ENCODE data around the gene ANKRD13B. TPM values are rescaled to one million over a fixed set of nuclear protein-coding genes. Genes with fewer than 3 reads are reported as not detected.

Gene ANKRD13B
- total RNA-seq, 1 donor from 2014 or later, result 7.9 TPM

DNA sequence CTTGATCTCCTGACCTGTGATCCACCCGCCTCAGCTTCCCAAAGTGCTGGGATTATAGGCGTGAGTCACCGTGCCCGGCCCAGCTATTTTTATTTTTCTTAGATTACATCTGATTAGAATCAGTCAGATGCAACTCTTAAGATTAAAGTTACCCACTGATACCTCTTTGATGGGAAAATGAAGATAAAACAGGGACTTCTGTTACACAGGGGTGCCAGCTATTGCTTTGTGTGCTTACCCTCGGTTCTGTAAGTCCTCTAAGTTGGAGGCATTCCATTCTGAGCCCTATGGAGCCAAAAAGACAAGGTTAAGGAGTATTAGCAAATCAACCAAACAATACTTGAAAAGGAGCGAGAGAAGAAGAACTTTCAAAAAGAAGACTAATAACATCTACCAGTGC, 62.4 kb downstream of the ANKRD13B start:
- no peak overlapping the region for H3K4me3 ChIP-seq
- H3K27me3 ChIP-seq, result no peaks in the 10 kb centered on the region
- H3K9me3 ChIP-seq, result no peaks in the 10 kb centered on the region
- peaks cover 0 to 7% of the 10 kb centered on the region in 2 donors for H3K36me3 ChIP-seq
- no peak overlapping the region for H3K27ac ChIP-seq
- H3K4me1 ChIP-seq, result no peaks in the 10 kb centered on the region
- intact Hi-C loops (cut with DNase I), result no loop called here
- DNase-seq (ENCODE audit: extremely low spot score in 2 of 2), result no peak
- TF ChIP-seq POLR2AphosphoS5 (IDR thresholded peaks at IDR 0.05; ENCODE audit: insufficient read depth in 1 of 2, low read depth in 1 of 2) (no peak), POLR2A (IDR thresholded peaks at IDR 0.05) (no peak), CTCF (IDR thresholded peaks at IDR 0.05) (no peak)

DNA sequence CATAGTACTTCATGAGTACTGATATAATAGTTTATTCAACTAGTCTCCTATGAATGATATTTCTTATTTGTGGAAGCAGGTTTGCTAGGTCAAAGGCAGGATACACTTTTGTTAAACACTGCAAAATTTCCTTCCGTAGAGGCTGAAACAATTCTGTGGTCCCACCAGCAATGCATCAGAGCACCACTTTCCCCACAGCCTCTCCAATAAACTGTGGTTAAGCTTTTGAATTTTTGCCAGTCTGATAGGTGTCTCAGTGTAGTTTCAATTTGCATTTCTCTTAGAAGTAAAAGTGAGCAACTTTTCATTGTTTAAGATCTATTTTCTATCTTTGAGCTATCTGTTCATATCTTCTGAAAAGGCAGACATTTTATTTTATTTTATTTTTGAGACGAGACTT, 66.2 kb downstream of the ANKRD13B start:
- Histone ChIP-seq H3K36me3 (peaks cover 0 to 19% of the 10 kb centered on the region in 2 donors), H3K4me1 (no peaks in the 10 kb centered on the region), H3K4me3 (no peak overlapping the region), H3K9me3 (no peaks in the 10 kb centered on the region), H3K27me3 (no peaks in the 10 kb centered on the region), H3K27ac (no peak overlapping the region)
- no peak for TF ChIP-seq POLR2AphosphoS5 (IDR thresholded peaks at IDR 0.05; ENCODE audit: insufficient read depth in 1 of 2, low read depth in 1 of 2)
- TF ChIP-seq POLR2A (IDR thresholded peaks at IDR 0.05), result no peak
- TF ChIP-seq CTCF (IDR thresholded peaks at IDR 0.05), result no peak
- no peak for DNase-seq (ENCODE audit: extremely low spot score in 2 of 2)
- intact Hi-C loops (cut with DNase I), result no loop called here

DNA sequence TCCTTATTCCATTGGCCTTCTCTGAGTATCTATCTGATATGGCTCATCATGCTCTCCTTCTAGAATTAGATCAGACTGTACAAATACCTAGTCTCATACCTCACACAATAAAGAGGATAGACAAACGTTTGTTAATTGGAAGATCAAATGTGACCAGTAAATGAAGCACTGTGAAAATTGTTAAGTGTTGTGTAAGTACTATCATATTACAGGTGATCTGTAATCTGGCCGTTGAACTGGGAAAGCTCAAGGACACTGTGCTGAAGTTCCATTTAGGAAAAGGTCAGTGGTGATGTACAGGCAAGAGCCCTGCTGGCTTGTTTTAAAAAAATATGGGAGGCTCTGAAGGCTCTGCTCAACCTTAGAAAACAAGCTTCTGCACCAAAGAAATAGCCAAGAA, 68.3 kb downstream of the ANKRD13B start:
- Histone ChIP-seq H3K4me3 (no peak overlapping the region), H3K27ac (no peak overlapping the region), H3K4me1 (no peaks in the 10 kb centered on the region), H3K9me3 (no peaks in the 10 kb centered on the region), H3K27me3 (no peaks in the 10 kb centered on the region), H3K36me3 (peaks cover 0 to 22% of the 10 kb centered on the region in 2 donors)
- DNase-seq (ENCODE audit: extremely low spot score in 2 of 2), result no peak
- intact Hi-C loops (cut with DNase I), result no loop called here
- TF ChIP-seq POLR2A (IDR thresholded peaks at IDR 0.05), result no peak
- TF ChIP-seq CTCF (IDR thresholded peaks at IDR 0.05), result no peak
- no peak for TF ChIP-seq POLR2AphosphoS5 (IDR thresholded peaks at IDR 0.05; ENCODE audit: insufficient read depth in 1 of 2, low read depth in 1 of 2)

- H3K27ac ChIP-seq, result no peak overlapping the region
- intact Hi-C loops (cut with DNase I), result no loop called here
- H3K9me3 ChIP-seq, result no peaks in the 10 kb centered on the region
- peaks cover 0 to 26% of the 10 kb centered on the region in 2 donors for H3K36me3 ChIP-seq
- no peaks in the 10 kb centered on the region for H3K27me3 ChIP-seq
- DNase-seq (ENCODE audit: extremely low spot score in 2 of 2), result no peak
- H3K4me3 ChIP-seq, result no peak overlapping the region
- H3K4me1 ChIP-seq, result no peaks in the 10 kb centered on the region
- TF ChIP-seq POLR2A (IDR thresholded peaks at IDR 0.05) (no peak), POLR2AphosphoS5 (IDR thresholded peaks at IDR 0.05; ENCODE audit: insufficient read depth in 1 of 2, low read depth in 1 of 2) (no peak), CTCF (IDR thresholded peaks at IDR 0.05) (no peak)
Measured at GRCh38 chr17:29663155-29663554, 70.2 kb downstream of the ANKRD13B start.

Small RNAs within 50 kb of the gene (small RNA-seq; reads per million reads assigned to genes)
- not detected for gene RNU6-920P

Other genes starting within 250 kb of the ANKRD13B start
- 42.2 TPM for gene TAOK1, start 202.8 kb upstream of the ANKRD13B start, total RNA-seq
- gene ABHD15, start 26.1 kb upstream of the ANKRD13B start, total RNA-seq, result 13.3 TPM
- 61.1 TPM for gene TP53I13, start 24.4 kb upstream of the ANKRD13B start, total RNA-seq
- gene GIT1, start 3.5 kb upstream of the ANKRD13B start, total RNA-seq, result 39.8 TPM
- 23.6 TPM for gene CORO6, start 29.8 kb downstream of the ANKRD13B start, total RNA-seq